IMR-90 (cell line): ENCODE measurements around the gene PDZD2. TPM values are rescaled to one million over a fixed set of nuclear protein-coding genes. Genes with fewer than 3 reads are reported as not detected.

Experiments
- ATAC-seq: fragments of 200-7000 bp; cut with Tn5 transposase; 2 replicates; pipeline ENCODE4 v1.9.1; 2020; ENCODE audit warnings: low read depth, mild to moderate bottlenecking, moderate library complexity
- BruUV-seq: library from RNA; stranded (reverse); fragments of 400-500 nt; replicated peaks from 2 replicates; lab custom pipeline; 2021; lab: Mats Ljungman, UMichigan
- CTCF ChIA-PET: fragments of 300-600 bp; formaldehyde crosslinking; extraction: SDS; loops from one replicate; lab custom pipeline; 2021; ENCODE audit warnings: antibody characterized with exemption; lab: Yijun Ruan, JAX
- POLR2A ChIA-PET: fragments of 300-600 bp; sonication (Branson Sonifier 250); formaldehyde crosslinking; loops from one replicate; lab custom pipeline; 2022; ENCODE audit warnings: antibody characterized with exemption; ENCODE audit not compliant: unreplicated experiment; lab: Charles Lee
- DNase-seq: peaks from one replicate; pipeline ENCODE4 v3.0.0; 2013
- H2AFZ ChIP-seq: replicated peaks from 2 replicates; pipeline ENCODE3; 2013; ENCODE audit warnings: low read length, mild to moderate bottlenecking; ENCODE audit not compliant: poor library complexity
- H2AK5ac ChIP-seq: 2 replicates; pipeline ENCODE4 v1.6.1; 2013; ENCODE audit warnings: low read depth, low read length, inconsistent platforms
- H2AK9ac ChIP-seq: replicated peaks from 2 replicates; pipeline ENCODE3; 2013; ENCODE audit warnings: mild to moderate bottlenecking, low read depth, low read length, moderate library complexity; ENCODE audit not compliant: poor library complexity
- H2BK120ac ChIP-seq: 2 replicates; pipeline ENCODE4 v1.6.1; 2013; ENCODE audit warnings: low read depth, low read length, inconsistent platforms
- H2BK15ac ChIP-seq: 3 replicates; pipeline ENCODE4 v1.6.1; 2013; ENCODE audit warnings: low read depth, low read length, inconsistent platforms
- H2BK20ac ChIP-seq: 2 replicates; pipeline ENCODE4 v1.6.1; 2013; ENCODE audit warnings: low read depth, mild to moderate bottlenecking, inconsistent platforms, low read length, moderate library complexity
- H2BK5ac ChIP-seq: 2 replicates; pipeline ENCODE4 v1.6.1; 2013; ENCODE audit warnings: mild to moderate bottlenecking, low read depth, low read length, inconsistent platforms; ENCODE audit not compliant: poor library complexity, severe bottlenecking
- H3K14ac ChIP-seq: replicated peaks from 2 replicates; pipeline ENCODE4 v1.6.1; 2013; ENCODE audit warnings: low read depth, low read length, inconsistent platforms
- H3K18ac ChIP-seq: 2 replicates; pipeline ENCODE4 v1.6.1; 2013; ENCODE audit warnings: low read depth, low read length, control low read depth
- H3K23ac ChIP-seq: 2 replicates; pipeline ENCODE4 v1.6.1; 2013; ENCODE audit warnings: low read depth, low read length, inconsistent platforms
- H3K27ac ChIP-seq: 2 replicates; pipeline ENCODE4 v1.5.1; 2013; ENCODE audit warnings: mild to moderate bottlenecking, control low read depth, low read length; ENCODE audit not compliant: insufficient read depth
- H3K27me3 ChIP-seq: 2 replicates; pipeline ENCODE4 v1.6.1; 2013; ENCODE audit warnings: low read length; ENCODE audit not compliant: control insufficient read depth, insufficient read depth
- H3K36me3 ChIP-seq: 2 replicates; pipeline ENCODE4 v1.6.1; 2013; ENCODE audit warnings: low read length, mixed read lengths; ENCODE audit not compliant: control insufficient read depth, insufficient read depth
- H3K4ac ChIP-seq: 2 replicates; pipeline ENCODE4 v1.6.1; 2013; ENCODE audit warnings: low read depth, low read length, inconsistent platforms
- H3K4me1 ChIP-seq: 2 replicates; pipeline ENCODE4 v1.6.1; 2013; ENCODE audit warnings: low read length, mixed read lengths; ENCODE audit not compliant: control insufficient read depth, insufficient read depth
- H3K4me2 ChIP-seq: 2 replicates; pipeline ENCODE4 v1.6.1; 2013; ENCODE audit warnings: low read depth, mild to moderate bottlenecking, control low read depth, low read length, moderate library complexity
- H3K4me3 ChIP-seq: 2 replicates; pipeline ENCODE4 v1.5.1; 2013; ENCODE audit warnings: low read depth, mild to moderate bottlenecking, control low read depth, low read length, moderate library complexity; ENCODE audit not compliant: insufficient read depth
- H3K56ac ChIP-seq: 2 replicates; pipeline ENCODE4 v1.6.1; 2013; ENCODE audit warnings: low read length, inconsistent platforms; ENCODE audit not compliant: insufficient read depth; ENCODE audit errors: extremely low read depth
- H3K79me1 ChIP-seq, 2 experiments: 2 replicates each; pipeline ENCODE4 v1.6.1; 2013; ENCODE audit warnings: low read length in 2 of 2, inconsistent platforms in 1 of 2, low read depth in 1 of 2
- H3K9ac ChIP-seq: 2 replicates; pipeline ENCODE4 v1.6.1; 2013; ENCODE audit warnings: low read depth, low read length, control low read depth
- H3K9me1 ChIP-seq: 2 replicates; pipeline ENCODE4 v1.6.1; 2013; ENCODE audit warnings: low read length, inconsistent platforms; ENCODE audit not compliant: insufficient read depth
- H3K9me3 ChIP-seq: 2 replicates; pipeline ENCODE4 v1.6.1; 2013; ENCODE audit warnings: low read length; ENCODE audit not compliant: control insufficient read depth, insufficient read depth
- H4K20me1 ChIP-seq: 2 replicates; pipeline ENCODE4 v1.6.1; 2013; ENCODE audit warnings: low read length, inconsistent platforms; ENCODE audit not compliant: insufficient read depth
- H4K5ac ChIP-seq: 2 replicates; pipeline ENCODE4 v1.6.1; 2013; ENCODE audit warnings: mild to moderate bottlenecking, low read depth, low read length, control low read depth
- H4K8ac ChIP-seq, 2 experiments: 2 replicates each; pipeline ENCODE4 v1.6.1; 2013; ENCODE audit warnings: low read depth in 2 of 2, low read length in 2 of 2, control low read depth in 1 of 2, inconsistent platforms in 1 of 2
- H4K91ac ChIP-seq: 2 replicates; pipeline ENCODE4 v1.6.1; 2013; ENCODE audit warnings: low read depth, low read length, inconsistent platforms; ENCODE audit not compliant: insufficient read depth
- BHLHE40 ChIP-seq: fragments of 150-350 bp; IDR thresholded peaks from 2 replicates; pipeline ENCODE4 v1.6.1; 2016; ENCODE audit warnings: mild to moderate bottlenecking, low read depth, low read length
- CEBPB ChIP-seq: IDR thresholded peaks from 2 replicates; pipeline ENCODE4 v1.6.1; 2012; ENCODE audit warnings: low read depth, low read length, improper control_type of control experiment
- CHD1 ChIP-seq: IDR thresholded peaks from 2 replicates; pipeline ENCODE4 v1.6.1; 2012; ENCODE audit warnings: low read depth, low read length, improper control_type of control experiment
- FOS ChIP-seq: fragments of 150-350 bp; IDR thresholded peaks from 2 replicates; pipeline ENCODE4 v1.6.1; 2016; ENCODE audit warnings: low read depth, low read length
- MAFK ChIP-seq: IDR thresholded peaks from 2 replicates; pipeline ENCODE4 v1.6.1; 2012; ENCODE audit warnings: low read depth, low read length, improper control_type of control experiment
- MAZ ChIP-seq: IDR thresholded peaks from 2 replicates; pipeline ENCODE4 v1.6.1; 2012; ENCODE audit warnings: low read depth, mild to moderate bottlenecking, low read length, improper control_type of control experiment, moderate library complexity, borderline replicate concordance
- NFE2L2 ChIP-seq: fragments of 150-350 bp; IDR thresholded peaks from 2 replicates; pipeline ENCODE4 v1.6.1; 2016; ENCODE audit warnings: low read depth, mild to moderate bottlenecking, low read length
- POLR2A ChIP-seq: IDR thresholded peaks from 2 replicates; pipeline ENCODE4 v1.6.1; 2012; ENCODE audit warnings: mild to moderate bottlenecking, low read depth, low read length
- RAD21 ChIP-seq: IDR thresholded peaks from 2 replicates; pipeline ENCODE4 v1.6.1; 2012; ENCODE audit warnings: low read length, improper control_type of control experiment
- RCOR1 ChIP-seq: IDR thresholded peaks from 2 replicates; pipeline ENCODE4 v1.6.1; 2012; ENCODE audit warnings: mild to moderate bottlenecking, low read length, improper control_type of control experiment; ENCODE audit not compliant: insufficient replicate concordance
- RFX5 ChIP-seq: IDR thresholded peaks from 2 replicates; pipeline ENCODE4 v1.8.0; 2012; ENCODE audit warnings: low read depth, mild to moderate bottlenecking, low read length, moderate library complexity
- SMC3 ChIP-seq: fragments of 150-350 bp; IDR thresholded peaks from 2 replicates; pipeline ENCODE4 v1.6.1; 2016; ENCODE audit warnings: low read depth, mild to moderate bottlenecking, antibody characterized with exemption, low read length, moderate library complexity
- USF2 ChIP-seq: fragments of 150-350 bp; IDR thresholded peaks from 2 replicates; pipeline ENCODE4 v1.6.1; 2017; ENCODE audit warnings: mild to moderate bottlenecking, antibody characterized with exemption, low read length, low read depth
- WGBS, 2 experiments: methylation state at CpG; one replicate each; pipeline versions ENCODE4 v1.1.5 to v1.1.7; 2013; ENCODE audit warnings: missing lambda C conversion rate in 2 of 2; ENCODE audit not compliant: insufficient read length in 1 of 2; ENCODE audit errors: extremely low coverage in 2 of 2; 5-methylcytosine and 5-hydroxymethylcytosine counted together
- dilution Hi-C: fragments of 300-500 bp; cut with HindIII; formaldehyde crosslinking; loops from one replicate; pipeline ENCODE4 v1.14.3; 2018; ENCODE audit warnings: low sequenced_read_pairs; ENCODE audit not compliant: unreplicated experiment
- in situ Hi-C: fragments of 300-500 bp; cut with MboI; formaldehyde crosslinking; loops from 3 replicates; pipeline ENCODE4 v1.14.3; 2019; ENCODE audit warnings: low sequenced_read_pairs, inconsistent platforms, mixed read lengths
- intact Hi-C: fragments of 100-400 bp; cut with micrococcal nuclease; formaldehyde crosslinking; loops from 2 replicates; pipeline ENCODE4 v1.10.0; 2022
- polyA plus RNA-seq, 3 experiments: library from polyadenylated mRNA; depleted of rRNA; stranded (reverse); fragments of >200 nt; gene quantifications; 2 replicates each; pipeline ENCODE4 v1.2.3, GENCODE V29; 2012; ENCODE audit warnings: low replicate concordance in 1 of 3
- total RNA-seq: library from RNA; depleted of rRNA; stranded (reverse); fragments of >200 nt; gene quantifications from 2 replicates; pipeline ENCODE4 v1.2.3, GENCODE V29; 2012
- TF ChIP-seq, protein P1 (sequence below): conservative IDR thresholded peaks from 2 replicates; pipeline ENCODE4 v1.5.1; 2012; ENCODE audit warnings: mild to moderate bottlenecking, low read depth, low read length, improper control_type of control experiment
- TF ChIP-seq, protein P2 (sequence below): fragments of 150-350 bp; IDR thresholded peaks from 2 replicates; pipeline ENCODE4 v1.6.1; 2016; ENCODE audit warnings: low read depth, mild to moderate bottlenecking, low read length, moderate library complexity, borderline replicate concordance

PDZD2 gene
- total and polyA plus RNA-seq, 2 of the 4 experiments (the other 2 are of a cell fraction): under 0.01 to 0.02 TPM

DNA sequence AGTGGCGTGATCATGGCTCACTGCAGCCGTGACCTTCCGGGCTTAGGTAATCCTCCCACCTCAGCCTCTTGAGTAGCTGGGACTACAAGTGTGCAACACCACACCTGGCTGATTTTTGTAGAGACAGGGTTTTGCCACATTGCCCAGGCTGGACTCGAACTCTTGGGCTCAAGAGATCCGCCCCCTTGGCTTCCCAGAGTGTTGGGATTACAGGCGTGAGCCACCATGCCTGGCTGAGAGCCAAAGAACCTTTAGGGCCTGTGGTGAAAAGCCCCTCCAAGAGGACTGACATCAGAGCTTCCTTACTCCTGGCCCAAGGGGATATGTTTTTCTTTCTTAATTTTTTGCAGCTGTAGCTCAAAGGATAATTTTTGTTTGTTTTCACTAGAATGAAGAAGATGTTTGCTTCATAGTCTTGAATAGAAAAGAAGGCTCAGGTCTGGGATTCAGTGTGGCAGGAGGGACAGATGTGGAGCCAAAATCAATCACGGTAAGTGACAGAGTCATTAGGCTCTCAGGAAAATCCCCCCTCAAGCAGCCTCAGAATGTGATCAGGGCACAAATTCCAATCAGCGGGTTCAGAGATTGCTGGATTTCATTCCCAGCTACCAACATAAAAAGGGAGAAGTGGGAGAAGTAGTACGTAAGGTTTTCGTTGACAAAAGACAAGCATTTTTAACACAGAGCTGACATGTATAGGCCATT lies 458.1 kb downstream of the PDZD2 start:
- H3K56ac ChIP-seq: no peak overlapping the region
- H3K9me3 ChIP-seq: no peaks in the 10 kb centered on the region
- H3K4me3 ChIP-seq: no peak overlapping the region
- H3K79me1 ChIP-seq: peaks cover under 1 to 3% of the 10 kb centered on the region in 2 experiments; a peak in 2 of 4 replicates
- BruUV-seq: no TSS peak
- H2AFZ ChIP-seq: no peak overlapping the region
- 96% methylated on average over 3 of the region's 10 CpGs; no CpG with 5 or more reads in 1 of the 2 experiments for WGBS, 2 experiments
- CTCF ChIA-PET: no interaction called here
- dilution Hi-C loops: no loop called here
- DNase-seq: peak; percentile 11
- H4K20me1 ChIP-seq: no peaks in the 10 kb centered on the region
- H3K36me3 ChIP-seq: peaks cover 26% of the 10 kb centered on the region
- no peak overlapping the region for H3K27ac ChIP-seq
- no peak overlapping the region for H4K91ac ChIP-seq
- H3K9me1 ChIP-seq: peaks cover 2% of the 10 kb centered on the region; the same call in 1 of the 2 replicates
- H3K18ac ChIP-seq: no peak overlapping the region
- H2BK120ac ChIP-seq: no peak overlapping the region
- no peak for ATAC-seq
- H3K23ac ChIP-seq: no peak overlapping the region
- no peak overlapping the region for H2BK5ac ChIP-seq
- H4K8ac ChIP-seq: no peak overlapping the region
- in situ Hi-C loops: no loop called here
- POLR2A ChIA-PET: interaction anchor here (0.6 kb wide), 1 partner anchor 388 kb away, joined by 3 read pairs; no protein-coding TSS in a partner anchor
- H2BK20ac ChIP-seq: no peak overlapping the region
- no peak overlapping the region for H3K4me2 ChIP-seq
- H2AK9ac ChIP-seq: no peak overlapping the region
- H3K27me3 ChIP-seq: no peaks in the 10 kb centered on the region
- H3K9ac ChIP-seq: no peak overlapping the region
- H2AK5ac ChIP-seq: no peak overlapping the region
- H3K14ac ChIP-seq: no peak overlapping the region
- no peaks in the 10 kb centered on the region for H3K4me1 ChIP-seq
- no peak overlapping the region for H3K4ac ChIP-seq
- H4K5ac ChIP-seq: no peak overlapping the region
- intact Hi-C loops: no loop called here
- no peak overlapping the region for H2BK15ac ChIP-seq
- TF ChIP-seq NFE2L2: no peak
- no peak for TF ChIP-seq MAZ
- TF ChIP-seq POLR2A: no peak
- no peak for TF ChIP-seq RCOR1
- TF ChIP-seq SMC3: no peak
- no peak for TF ChIP-seq CHD1
- TF ChIP-seq RFX5: no peak
- TF ChIP-seq, protein P1, sequence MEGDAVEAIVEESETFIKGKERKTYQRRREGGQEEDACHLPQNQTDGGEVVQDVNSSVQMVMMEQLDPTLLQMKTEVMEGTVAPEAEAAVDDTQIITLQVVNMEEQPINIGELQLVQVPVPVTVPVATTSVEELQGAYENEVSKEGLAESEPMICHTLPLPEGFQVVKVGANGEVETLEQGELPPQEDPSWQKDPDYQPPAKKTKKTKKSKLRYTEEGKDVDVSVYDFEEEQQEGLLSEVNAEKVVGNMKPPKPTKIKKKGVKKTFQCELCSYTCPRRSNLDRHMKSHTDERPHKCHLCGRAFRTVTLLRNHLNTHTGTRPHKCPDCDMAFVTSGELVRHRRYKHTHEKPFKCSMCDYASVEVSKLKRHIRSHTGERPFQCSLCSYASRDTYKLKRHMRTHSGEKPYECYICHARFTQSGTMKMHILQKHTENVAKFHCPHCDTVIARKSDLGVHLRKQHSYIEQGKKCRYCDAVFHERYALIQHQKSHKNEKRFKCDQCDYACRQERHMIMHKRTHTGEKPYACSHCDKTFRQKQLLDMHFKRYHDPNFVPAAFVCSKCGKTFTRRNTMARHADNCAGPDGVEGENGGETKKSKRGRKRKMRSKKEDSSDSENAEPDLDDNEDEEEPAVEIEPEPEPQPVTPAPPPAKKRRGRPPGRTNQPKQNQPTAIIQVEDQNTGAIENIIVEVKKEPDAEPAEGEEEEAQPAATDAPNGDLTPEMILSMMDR: no peak
- TF ChIP-seq, protein P2, sequence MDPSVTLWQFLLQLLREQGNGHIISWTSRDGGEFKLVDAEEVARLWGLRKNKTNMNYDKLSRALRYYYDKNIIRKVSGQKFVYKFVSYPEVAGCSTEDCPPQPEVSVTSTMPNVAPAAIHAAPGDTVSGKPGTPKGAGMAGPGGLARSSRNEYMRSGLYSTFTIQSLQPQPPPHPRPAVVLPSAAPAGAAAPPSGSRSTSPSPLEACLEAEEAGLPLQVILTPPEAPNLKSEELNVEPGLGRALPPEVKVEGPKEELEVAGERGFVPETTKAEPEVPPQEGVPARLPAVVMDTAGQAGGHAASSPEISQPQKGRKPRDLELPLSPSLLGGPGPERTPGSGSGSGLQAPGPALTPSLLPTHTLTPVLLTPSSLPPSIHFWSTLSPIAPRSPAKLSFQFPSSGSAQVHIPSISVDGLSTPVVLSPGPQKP: no peak
- TF ChIP-seq MAFK: no peak
- TF ChIP-seq USF2: no peak
- TF ChIP-seq BHLHE40: no peak
- TF ChIP-seq CEBPB: no peak
- TF ChIP-seq RAD21: no peak
- no peak for TF ChIP-seq FOS
